ENCODE data around the gene SSR1.
A peak's percentile ranks its signal among the peaks of the same experiment; 100 is the strongest.
"Not testable (repeated sequence)": the region's sequence is repeated elsewhere in the genome, so short reads cannot be mapped to it uniquely, and the experiment has no call there.

The SSR1 gene

GRCh38 chr6:7317538-7317937, 4.5 kb upstream of the SSR1 start:
- DNase-seq (ENCODE audit: low read depth), result no peak

DNA sequence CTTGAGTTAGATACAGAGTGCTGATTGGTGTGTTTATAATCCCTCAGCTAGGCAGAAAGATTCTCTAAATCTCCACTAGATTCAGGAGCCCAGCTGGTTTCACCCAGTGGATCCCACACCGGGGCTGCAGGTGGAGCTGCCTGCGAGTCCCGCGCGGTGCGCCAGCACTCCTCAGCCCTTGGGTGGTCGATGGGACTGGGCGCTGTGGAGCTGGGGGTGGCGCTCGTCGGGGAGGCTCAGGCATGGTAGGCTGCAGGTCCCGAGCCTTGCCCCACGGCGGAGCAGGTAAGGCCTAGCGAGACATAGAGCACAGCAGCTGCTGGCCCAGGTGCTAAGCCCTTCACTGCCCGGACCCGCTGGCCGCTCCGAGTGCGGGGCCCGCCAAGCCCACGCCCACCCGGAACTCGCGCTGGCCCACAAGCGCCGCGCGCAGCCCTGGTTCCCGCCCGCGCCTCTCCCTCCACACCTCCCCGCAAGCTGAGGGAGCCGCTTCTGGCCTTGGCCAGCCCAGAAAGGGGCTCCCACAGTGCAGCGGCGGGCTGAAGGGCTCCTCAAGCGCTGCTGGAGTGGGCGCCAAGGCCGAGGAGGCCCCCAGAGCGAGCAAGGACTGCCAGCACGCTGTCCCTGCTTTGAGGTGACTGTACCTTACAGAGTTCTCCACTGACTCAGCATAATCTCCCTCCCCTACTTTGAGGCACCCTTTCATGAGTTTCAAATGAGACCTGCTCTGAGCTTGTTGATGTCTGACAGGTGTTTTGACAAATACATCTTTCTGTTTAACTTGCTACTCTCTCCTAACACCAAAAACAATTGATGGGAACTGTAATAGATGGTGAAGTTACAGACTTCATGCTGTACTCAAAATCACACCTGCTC, 3.9 kb upstream of the SSR1 start:
- DNase-seq (ENCODE audit: low read depth), result no peak

- no peak for DNase-seq (ENCODE audit: low read depth)
These were observed 3.0 kb upstream of the SSR1 start for GRCh38 chr6:7315948-7316365.

DNA sequence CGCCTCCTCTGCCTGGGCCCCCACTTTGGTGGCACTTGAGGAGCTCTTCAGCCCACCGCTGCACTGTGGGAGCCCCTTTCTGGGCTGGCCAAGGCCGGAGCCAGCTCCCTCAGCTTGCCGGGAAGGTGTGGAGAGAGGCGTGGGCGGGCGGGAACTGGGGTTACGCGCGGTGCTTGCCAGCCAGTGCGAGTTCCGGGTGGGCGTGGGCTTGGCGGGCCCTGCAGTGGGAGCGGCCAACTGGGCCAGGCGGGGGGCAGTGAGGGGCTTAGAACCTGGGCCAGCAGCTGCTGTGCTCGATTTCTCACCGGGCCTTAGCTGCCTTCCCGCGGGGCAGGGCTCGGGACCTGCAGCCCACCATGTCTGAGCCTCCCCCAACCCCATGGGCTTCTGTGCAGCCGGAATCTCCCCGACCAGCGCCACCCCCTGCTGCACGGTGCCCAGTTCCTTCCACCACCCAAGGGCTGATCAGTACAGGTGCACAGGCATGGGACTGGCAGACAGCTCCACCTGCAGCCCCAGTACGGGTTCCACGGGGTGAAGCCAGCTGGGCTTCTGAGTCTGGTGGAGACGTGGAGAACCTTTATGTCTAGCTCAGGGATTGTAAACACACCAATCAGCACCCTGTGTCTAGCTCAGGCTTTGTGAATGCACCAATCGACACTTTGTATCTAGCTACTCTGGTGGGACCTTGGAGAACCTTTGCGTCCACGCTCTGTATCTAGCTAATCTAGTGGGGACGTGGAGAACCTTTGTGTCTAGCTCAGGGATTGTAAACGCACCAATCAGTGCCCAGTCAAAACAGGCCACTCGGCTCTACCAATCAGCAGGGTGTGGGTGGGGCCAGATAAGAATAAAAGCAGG, 2.3 kb upstream of the SSR1 start:
- DNase-seq (ENCODE audit: low read depth), result not testable (repeated sequence)

- DNase-seq (ENCODE audit: low read depth), result no peak
These were observed 1.4 kb upstream of the SSR1 start for GRCh38 chr6:7314414-7314813.

GRCh38 chr6:7313505-7314165, 636 bp upstream of the SSR1 start:
- no peak for DNase-seq (ENCODE audit: low read depth)

DNA sequence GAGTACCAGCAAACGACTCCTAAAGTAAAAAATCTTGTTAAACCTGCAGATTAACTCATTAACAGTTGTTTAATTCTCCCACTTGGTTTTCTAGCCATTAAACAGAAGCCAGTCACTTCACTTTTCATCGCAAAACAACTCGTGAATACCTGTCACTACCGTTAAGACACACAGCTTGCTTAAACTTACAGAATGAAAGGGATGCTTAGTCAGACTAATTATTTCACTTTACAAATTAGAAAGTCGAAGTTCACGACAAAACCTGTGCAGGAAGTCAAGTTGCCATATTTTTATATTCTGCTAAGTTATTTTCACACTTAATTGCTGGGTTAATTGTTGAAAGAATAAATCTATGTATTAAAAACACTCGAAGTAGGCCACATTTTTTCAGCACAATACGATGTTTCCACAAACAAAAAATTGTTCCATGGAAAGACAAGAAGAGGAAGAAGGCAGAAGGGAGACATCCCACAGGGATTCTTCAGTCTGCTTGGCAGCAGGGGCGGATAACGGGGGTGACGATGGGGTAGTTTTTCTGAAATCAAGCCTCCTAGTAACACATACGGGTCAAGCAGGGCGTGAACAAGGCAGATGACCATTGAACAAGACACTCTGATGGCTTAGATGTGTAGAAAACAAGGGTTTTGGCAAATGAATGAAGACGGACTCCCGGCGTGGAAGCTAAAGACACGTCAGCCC, 933 bp downstream of the SSR1 start:
- peak; percentile 38 for DNase-seq (ENCODE audit: low read depth)

DNA sequence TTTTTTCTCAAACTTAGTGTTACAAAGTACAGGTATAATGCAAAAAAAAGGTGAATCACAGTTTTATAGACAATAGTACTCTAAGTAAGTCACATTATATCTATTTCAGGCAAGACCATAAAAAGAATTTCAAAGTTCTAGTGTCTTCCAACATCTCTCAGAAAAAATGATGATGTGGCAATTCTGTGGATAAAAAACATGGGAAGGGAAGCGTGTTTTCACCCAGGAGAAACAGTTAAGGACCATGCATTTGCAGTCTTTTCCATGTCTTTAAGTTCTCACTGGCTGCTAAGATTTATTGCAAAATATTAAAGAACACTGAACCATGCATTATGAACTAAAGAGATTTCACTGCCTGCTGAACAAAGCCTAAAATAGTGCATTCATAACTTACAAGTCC, 1.8 kb downstream of the SSR1 start:
- peak; percentile 50 for DNase-seq (ENCODE audit: low read depth)

- DNase-seq (ENCODE audit: low read depth), result no peak
These were observed 3.9 kb downstream of the SSR1 start for GRCh38 chr6:7309050-7309449.

DNA sequence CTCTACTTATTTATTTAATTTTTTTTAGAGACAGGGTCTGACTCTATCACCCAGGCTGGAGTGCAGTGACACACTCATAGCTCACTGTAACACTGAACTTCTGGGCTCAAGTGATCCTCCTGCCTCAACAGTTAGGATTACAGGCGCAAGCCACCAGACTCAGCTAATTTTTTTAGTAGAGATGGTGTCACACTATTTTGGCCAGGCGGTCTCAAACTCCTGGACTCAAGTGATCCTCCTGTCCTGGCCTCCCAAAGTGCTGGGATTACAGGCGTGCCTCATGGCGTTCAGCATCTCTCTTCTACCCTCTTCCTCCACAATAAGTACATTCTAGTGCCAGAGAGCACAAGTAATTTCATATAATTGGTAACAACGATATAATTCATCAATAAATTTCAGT, 5.5 kb downstream of the SSR1 start:
- no peak for DNase-seq (ENCODE audit: low read depth)

DNA sequence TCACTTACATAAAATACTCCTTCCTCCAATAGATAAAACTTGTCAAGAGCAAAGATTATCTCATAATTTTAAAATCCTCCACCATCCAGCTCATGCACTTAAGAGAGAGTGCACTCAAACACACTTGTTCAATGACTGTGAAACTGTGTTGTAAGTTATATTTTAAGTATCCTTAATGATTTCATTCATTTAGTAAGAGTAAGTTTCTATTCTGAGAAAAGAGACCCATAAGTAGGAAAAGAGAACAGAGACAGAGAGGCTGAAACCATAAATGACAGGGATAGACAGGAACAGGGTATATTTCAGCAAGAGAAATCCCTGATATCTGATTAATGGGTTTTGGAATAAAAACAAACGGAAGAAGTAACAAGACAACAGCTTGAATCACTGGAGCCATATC, 8.2 kb downstream of the SSR1 start:
- no peak for DNase-seq (ENCODE audit: low read depth)

GRCh38 chr6:7301702-7302101, 11.3 kb downstream of the SSR1 start:
- no peak for DNase-seq (ENCODE audit: low read depth)

DNA sequence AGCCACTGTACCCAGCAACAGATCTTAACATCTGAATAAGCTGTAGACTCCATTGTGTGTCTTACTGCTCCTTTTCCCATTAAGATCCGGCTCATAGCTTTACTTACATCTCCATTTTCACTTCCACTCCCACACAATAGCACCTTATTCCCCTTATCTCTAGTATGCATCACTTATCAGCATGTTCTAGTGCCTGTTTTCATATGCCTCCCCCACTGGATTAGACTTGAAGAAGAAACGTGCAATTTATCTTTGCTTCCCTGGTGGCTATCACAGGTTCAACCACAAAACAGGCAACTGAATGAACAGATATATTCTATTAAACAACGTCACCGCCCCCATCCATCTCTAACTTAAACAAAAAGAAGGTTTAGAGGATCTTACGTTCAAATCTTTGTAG, 12.1 kb downstream of the SSR1 start:
- DNase-seq (ENCODE audit: low read depth), result peak; percentile 44

- DNase-seq (ENCODE audit: low read depth), result no peak
These were observed 14.9 kb downstream of the SSR1 start for GRCh38 chr6:7298113-7298512.

- no peak for DNase-seq (ENCODE audit: low read depth)
These were observed 16.4 kb downstream of the SSR1 start for GRCh38 chr6:7296602-7297001.

GRCh38 chr6:7295916-7296315, 17.1 kb downstream of the SSR1 start:
- no peak for DNase-seq (ENCODE audit: low read depth)

DNA sequence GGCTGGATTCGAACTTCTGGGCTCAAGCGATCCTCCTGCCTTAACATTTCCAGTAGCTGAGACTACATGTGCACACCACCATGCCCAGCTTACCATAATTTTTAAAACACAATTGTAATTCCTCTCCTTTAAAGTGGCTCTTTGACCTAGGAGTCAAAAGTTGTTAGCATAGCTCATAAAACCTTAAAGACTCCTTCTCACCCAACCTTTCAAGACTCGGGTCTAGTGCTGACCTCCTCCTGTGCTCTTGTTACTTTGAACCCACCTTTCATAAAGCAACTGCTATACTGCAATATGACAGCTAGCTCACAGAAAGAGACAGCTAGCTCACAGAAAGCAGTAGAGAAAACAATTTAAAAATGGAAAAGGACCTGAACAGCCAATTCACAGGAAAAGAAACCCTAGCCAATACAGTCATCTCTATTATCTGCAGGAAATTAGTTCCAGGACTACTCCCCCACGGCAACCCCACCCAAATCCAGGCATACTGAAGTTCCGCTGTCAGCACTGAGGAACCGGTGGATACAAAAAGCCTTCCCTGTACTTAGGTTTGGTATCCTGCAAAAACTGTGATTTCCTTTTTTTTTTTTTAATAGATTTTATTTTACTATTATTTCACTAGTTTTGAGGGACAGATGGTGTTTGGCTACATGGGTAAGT, 20.3 kb downstream of the SSR1 start:
- no peak for DNase-seq (ENCODE audit: low read depth)

DNA sequence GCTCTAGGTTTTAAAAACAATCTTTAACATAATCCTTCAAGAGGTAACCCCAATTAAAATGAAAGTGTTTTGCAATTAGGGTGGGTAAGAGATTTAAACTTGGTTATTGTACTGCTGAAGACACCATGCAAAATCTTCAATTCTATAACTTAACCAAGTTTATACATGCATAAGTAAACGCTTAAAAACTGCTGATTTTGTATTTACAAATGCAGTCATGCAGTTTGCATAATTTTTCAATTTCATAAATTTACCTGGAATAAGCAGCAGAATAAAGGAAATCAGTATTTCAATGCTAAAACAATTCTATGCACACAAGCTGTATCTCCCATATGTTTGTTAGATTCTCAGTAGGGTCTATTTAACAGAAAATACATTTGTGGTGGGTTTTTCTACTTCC, 22.9 kb downstream of the SSR1 start:
- DNase-seq (ENCODE audit: low read depth), result no peak

DNA sequence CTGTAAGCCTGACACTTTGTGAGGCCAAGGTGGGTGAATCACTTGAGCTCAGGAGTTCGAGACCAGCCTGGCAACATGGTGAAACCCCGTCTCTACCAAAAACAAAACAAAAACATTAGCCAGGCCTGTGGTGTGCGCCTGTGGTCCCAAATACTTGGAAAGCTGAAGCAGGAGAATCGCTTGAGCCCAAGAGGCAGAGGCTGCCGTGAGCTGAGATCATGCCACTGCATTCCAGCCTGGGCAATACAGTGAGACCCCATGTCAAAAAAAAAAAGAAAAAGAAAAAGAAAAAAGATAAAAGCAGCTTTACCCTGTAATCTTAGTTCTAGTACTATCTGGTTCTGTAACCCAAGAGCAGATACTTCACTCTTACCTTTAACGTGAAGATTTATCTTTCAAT, 27.6 kb downstream of the SSR1 start:
- DNase-seq (ENCODE audit: low read depth), result no peak

DNA sequence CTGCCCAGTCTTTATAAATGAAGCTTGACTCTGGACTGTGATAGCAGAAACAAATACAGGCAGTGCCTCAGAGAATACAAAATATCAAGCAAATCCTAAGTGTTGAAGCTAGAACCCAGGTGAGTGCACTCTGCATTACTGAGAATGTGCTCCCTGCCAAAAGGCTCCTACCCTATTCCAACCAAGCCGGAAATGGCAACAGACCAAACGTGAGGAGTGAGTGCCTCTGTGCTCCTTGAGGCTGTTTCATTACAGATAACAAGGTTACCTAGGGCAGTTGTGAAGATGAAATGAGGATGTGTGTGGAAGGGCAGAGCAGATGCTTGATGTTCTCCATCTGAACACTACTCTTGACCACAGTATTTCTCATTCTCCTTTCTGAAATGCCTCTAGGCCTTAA, 29.3 kb downstream of the SSR1 start:
- DNase-seq (ENCODE audit: low read depth), result no peak

DNA sequence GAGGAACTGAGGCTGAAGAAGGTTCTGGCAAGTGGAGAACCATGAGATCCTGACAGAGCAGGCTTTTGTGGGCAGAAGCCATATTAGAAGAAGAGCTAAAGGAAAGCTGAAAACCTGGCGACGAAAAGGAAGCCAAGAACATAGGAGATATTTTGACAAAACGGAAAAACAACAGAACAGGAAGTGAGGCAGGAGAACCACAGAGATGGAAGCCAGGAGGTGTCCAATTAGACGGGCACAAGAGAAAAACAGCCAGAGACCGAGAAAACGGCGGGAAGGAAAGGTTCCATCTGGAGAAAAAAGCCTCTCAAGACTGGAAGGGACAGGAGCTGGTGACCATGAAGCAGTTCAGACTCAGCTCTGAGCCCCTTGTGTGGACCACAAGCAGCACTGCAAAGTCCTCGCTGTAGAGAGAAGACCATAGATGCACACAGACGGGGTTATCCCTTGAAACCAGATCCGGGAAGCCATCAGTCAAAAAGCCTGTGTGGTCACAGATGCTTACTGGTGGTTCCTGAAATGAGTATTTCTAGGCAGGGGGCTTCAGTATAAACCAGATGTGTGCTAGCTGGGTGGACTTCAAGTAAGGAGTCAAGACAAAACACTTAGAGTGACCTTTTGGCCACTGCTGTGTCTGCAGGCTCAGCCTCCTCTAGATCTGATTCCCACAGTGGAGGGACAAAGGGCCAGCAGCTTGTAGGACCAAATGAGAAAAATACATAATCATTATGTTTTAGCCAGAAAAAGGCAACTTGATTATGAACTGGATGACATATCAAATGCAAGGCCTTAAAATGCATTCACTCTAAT, 30.7 kb downstream of the SSR1 start:
- no peak for DNase-seq (ENCODE audit: low read depth)

Data from amniotic epithelial cell (primary cell).